Stimulated activated CD4-positive, alpha-beta T cell treated with anti-CD3 and anti-CD28 coated beads, Interleukin-15, amount 100 ng/mL, for 1 hour (primary cell): ENCODE measurements around the gene DR1.

Source experiments
- DNase-seq, 2 donors: peaks; one replicate each; pipeline ENCODE4 v3.0.0-alpha.2; 2020; ENCODE audit warnings: low read depth in 1 of 2, low spot score in 1 of 2

DR1 gene

DNA sequence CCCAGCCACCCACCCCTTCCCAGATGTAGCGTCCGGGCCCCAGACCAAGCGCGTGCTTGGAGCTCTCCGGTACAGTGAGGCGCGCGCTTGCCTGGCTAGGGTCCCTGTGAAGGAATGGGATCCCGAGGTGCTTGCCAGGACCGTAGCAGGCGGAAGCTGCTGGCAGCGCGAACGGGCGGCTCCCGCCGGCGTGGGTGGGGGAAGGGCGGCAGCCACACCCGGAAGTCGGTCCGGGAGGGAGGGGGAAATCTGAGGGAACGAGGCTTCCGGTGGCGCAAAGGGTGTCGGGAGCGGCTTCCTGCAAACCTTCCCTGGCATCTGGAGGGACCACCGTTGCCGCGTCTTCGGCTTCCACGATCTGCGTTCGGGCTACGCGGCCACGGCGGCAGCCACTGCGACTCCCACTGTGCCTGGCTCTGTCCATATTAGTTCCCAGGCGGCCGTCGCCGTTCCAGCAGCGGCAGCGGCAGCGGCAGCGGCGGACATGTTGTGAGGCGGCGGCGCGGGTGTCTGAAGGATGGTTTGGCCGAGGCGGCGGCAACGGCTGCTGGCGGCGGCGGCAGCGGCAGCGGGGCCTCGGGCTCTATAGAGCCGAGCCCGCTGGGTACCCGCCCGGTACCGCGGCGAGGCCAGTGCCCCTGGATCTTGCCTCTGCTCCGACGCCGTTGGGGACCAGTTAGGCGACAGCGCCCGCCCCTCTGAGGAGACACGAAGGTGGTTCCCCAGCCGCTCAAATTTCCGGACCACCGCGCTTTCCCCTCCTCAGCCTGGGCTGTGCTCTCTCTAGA lies at the start of gene DR1:
TSS of gene DR1 (plus strand) at position 275 of the 788 bp plus-strand sequence. CDS start 739 bp downstream, outside the sequence.
- peak; percentile 80 to 86 for DNase-seq

DNA sequence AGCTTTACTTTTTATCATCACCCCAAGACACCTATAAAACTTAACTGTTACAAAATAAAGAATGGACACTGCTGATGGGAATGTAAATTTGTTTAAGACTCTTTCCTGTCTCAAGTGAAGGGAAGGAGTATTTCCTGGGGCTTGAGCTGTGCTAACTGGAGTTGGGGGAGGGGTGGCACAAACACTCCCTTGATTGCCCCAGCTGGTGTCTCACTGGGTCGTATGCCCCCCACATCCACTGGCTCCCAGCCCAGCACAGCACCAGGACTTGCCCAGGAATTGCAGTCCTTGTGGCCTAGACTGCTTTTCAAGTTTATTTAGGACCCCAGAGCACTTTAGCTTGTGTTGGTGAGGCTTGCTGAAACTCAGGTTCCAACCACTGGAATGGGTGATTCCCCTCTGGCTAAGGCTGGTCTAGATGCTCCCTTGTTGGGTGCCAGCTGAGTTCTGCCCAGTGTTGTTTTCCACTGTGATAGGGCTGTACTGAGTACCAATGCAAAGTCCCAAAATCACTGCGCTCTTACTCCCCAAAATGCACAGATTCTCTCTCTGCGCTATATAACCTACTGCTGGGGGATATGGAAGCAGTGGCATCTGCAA lies 49.1 kb upstream of the DR1 start:
- no peak for DNase-seq

DNA sequence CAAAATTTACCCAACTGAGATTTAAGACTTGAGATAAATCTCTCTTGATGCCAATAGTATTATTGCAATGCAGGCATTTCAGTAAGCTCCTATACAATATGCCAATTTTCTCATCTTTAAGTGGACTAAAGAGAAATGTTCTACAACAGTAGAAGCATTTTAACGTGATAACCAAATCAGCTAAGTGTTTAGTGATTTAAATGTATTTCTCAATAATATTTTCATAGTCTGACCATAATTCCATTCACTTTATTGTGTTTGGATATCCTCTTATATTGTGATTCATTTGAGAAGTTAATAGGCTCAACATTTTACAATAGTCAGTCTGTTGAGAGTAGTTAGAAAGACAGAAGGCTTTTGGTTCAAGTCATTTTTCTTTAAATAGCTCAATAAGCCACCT lies 44.6 kb upstream of the DR1 start:
- DNase-seq, result no peak

DNA sequence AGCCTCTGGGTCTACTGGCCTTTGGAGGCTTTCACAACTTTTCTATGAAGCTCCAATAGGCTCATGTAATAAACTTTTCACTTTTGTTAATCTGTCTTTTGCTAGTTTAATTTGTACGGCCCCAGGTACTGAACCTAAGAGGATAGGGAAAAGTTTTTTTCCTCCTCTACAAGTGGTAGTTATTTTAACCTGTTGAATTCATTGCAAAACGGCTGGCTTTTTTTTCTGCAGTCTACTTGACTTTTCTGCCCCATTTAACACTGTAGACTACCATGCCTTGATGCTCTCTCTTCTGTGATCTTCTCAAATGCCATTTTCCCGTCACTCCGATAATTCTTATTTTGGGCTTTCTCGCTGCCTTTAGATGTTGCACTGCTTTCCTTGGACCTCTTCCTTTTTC lies 43.6 kb upstream of the DR1 start:
- DNase-seq, result no peak

DNA sequence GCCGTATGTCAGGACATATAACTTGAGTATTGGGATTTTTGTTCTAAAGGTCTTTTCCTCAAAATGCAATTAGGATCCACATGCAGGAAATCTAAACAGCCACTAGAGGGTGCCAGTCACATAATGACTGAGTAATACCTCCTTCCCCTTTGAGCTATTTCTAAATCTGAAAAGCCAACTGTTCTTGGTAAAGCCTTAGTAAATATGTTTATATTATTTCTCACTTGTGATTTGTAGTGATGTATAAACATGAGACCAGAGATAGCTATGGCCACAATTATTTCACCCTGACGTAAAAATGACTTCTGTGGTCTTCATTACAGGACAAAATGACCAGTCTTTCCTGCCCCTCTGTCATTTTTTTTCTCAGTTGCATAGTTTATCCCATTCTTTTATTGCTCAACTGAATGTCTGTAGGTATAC lies 41.0 kb upstream of the DR1 start:
- peak in 1 of 2 donors; percentile 3 for DNase-seq

DNA sequence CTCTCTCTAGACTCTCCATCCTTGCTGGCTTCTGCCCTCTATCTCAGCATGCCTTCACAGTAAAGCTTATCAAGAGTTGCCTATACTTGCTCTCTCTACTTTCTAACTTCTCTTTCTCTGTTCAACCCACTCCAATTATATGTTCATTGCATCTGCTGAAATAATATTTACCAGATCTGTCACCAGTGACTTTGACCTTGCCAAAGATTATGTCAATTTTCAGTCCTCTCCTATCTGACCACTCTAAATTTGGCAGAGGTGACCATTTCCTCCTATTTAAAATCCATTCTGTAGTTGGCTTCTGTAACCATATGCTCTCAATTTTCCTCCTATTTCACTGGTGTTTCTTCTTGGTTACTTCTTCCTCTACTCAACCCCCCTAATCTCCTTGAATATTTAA lies 38.8 kb upstream of the DR1 start:
- DNase-seq, result no peak

DNA sequence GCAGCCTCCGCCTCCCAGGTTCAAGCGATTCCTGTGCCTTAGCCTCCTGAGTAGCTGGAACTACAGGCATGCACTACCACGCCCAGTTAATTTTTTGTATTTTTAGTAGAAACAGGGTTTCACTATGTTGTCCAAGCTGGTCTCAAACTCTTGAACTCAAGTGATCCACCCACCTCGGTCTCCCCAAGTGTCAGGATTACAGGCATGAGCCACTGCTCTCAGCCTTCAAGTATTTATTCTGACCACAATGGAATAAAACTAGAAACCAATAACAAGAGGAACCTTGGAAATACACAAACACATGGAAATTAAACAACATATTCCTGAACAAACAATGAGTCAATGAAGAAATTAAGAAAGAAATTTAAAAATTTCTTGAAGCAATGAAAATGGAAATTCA lies 32.7 kb upstream of the DR1 start:
- no peak for DNase-seq

DNA sequence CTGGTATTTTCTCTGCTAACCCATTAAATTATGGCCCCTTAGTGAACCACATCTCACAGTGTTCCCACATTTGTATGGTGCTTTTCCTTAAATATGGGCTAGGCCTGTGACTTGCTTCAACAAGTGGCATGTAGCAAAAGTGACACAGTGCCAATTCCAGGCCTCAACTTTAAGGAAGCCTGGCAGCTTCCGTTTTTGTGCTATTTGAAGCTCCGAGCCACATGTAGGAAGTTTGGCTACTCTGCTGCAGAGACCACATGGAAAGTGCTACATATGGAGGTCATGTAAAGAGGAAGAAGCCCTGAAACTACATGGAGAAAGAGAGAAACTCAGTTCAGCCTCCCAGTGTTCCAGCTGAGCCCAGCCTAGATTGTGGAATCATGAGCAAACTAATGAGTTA lies 28.5 kb upstream of the DR1 start:
- DNase-seq, result no peak

DNA sequence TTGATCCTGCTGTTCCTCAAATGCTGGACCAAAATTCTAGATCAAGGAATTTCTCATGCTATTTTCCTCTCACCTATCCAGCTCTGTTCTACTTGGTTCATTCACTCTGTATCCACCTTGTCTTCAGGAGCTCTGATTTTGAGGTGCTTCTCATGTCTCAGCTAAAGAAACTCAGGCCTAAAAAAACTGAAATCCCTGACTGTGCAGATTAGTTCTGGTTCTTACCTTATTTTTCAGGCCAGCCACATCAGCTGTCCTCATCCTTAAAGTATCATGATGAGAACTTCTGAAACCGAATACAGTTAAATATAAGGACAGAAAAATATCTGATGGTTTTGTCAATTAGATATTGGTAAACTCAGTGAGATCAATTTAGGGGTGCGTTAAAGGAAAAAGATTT lies 27.8 kb upstream of the DR1 start:
- no peak for DNase-seq

DNA sequence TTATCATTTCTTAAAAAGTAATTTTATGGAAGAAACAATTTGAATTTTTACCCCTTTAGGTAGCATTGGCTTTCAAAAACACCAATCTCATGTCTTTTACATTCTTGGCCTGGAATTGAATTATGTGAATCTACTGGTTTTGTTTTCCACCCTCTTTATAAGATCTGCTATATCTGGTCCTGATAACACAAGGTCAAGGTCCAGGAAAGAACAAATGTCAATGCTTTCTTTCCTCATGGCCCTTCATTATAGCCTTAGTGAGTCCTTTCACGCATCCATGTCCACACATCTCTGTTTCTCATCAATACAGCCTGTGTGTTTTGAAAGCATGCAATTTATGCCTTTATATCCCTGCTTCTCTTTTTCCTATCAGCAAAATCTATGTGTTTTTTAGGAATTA lies 24.0 kb upstream of the DR1 start:
- no peak for DNase-seq

DNA sequence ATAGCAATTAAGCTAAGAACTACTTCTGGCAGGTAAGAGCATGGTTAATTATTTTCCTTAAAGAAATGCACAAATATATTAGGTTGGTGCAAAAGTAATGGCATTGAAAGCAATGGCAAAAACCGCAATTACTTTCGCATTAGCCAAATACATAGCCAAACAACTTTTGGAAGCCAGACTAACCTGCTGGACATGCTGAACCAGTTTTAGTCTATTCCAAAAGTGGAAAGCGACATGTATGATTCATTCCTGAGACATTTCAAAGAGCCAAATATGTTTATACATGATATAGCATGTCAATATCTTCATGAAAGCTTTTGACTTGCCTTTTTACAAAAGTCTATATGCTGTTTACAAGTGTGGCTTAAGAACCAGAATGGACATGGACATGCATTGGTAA lies 23.4 kb upstream of the DR1 start:
- DNase-seq, result no peak

DNA sequence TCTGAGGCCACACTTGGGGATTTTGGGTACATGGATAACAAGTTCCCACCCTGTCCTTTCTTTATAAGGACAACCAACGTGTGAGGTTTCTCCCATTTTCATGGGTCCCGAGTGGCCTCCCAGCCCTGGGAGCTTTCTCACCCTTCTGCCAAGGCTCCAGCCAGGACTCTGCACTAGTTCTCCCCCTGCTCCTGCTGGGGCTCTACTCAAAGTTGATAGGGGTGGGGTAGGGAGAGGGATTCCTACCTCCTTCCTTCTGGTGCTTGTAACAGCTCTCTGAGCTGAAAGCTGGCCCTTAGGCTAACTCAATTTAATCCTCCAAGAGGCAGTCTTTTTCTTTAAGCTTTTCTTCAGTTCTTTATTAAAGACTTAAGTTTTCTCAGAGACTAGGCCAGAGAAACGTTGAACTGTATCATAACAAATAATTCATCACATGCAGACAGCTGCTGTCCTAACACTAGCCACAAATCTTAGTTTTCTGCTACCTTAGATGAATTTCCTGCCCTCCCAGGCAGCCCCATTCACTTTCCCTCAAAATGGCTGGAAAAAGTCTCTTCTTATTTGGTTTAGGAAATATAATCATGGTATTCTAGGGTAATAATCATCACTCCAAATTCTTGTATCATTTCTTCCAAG lies 22.4 kb upstream of the DR1 start:
- no peak for DNase-seq

DNA sequence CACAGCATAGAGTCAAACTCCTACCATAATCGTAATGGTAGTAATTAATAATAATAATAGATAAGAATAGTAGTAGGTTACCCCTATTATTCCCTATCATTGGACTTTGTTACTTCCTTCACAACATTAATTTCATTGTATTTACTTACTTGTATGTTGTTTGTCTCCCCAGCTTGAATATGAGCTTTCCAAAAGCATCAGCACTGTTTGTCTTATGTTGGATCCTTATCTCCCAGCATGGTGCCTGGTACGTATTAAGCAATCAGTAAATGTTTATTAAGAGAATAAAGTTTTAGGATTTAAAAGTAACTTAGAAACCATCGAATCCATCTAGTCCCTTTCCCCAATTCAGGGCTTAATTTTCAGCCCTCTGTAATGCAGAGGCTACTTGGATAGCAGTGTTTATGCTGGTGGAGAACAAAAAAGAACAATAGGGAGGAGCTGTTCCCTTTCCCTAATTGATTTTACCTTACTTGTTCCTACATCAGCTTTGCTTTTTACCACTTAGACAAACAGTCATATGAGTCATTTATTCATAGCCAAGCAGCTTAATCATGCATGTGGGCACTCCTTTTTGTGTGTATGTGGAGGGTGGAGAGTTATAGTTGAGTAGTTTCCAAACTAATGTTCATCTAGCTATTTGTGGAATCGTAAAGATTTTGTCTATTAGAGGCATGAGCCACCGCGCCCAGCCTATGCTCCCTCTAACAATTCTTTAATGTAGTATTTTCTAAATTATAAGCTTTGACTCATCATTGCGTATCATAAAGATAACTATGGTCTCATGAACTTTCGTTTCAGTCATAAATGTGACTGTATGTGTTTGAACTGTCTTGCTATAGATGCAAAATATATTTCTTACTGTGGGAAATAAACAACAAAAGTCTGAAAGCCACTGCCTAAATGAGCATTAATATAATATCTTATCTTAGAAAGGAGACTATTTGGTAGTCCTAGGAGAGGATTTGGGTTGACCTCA lies 20.9 kb upstream of the DR1 start:
- no peak for DNase-seq

DNA sequence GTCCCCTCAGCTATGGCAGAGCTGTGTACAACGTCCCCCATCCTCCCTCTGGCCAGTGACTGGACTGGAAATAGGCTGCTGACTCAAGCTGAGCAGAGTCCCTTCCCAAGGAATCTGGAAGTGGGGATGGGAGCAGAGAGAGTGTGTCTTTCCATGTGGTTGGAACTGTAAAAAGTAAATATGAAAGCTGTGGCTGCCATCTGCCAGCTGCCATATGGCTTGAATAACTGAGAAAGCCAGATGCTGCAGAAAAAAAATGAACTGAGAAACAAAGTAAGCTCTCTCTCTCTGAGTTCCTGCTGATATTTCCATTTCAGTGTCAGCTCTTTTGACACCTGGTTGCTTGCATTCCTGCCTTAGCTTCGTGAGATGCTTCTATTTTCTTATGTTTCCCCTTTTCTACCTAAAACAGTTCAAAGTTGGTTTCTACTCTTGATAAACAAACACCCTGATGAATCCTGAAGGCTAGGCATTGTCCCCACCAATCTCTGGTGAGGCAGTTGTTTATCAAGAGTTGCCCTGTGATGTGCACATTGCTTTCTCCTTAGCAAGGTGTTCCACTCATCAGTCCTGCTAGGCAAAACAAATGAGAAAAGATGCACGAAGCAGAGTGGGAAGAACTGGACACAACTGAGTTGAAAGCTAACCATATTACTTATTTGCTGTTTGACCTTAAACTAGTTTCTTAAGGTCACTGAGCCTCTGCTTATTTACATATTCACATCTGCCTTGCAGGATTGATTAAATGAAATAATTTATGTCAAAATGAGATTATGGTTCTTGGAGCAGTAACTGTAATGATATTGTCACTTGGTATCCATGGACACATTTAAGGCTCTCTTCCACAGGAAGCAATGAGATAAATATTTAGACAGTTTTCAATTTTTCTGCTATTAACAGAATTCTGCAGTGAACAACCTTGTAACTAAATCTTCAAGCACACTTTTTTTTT lies 16.6 kb upstream of the DR1 start:
- DNase-seq, result no peak

DNA sequence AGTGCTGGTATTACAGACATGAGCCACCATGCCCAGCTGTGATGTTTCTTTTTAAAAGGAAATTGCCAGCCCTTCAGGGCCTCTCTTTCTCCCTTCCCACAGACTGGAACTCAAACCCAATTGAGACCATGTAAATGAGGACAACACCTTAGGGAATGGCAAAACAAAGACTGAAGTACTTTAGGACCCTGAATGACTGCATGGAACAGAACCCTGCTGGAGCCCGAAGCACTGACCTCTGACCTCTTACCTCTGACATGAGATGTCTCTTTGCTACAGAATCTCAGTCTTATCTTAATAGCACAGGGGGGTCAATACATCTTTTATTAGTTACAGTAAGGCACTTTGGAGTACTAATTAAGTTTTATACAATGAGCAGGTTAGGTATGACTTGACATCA lies 15.5 kb upstream of the DR1 start:
- no peak for DNase-seq

DNA sequence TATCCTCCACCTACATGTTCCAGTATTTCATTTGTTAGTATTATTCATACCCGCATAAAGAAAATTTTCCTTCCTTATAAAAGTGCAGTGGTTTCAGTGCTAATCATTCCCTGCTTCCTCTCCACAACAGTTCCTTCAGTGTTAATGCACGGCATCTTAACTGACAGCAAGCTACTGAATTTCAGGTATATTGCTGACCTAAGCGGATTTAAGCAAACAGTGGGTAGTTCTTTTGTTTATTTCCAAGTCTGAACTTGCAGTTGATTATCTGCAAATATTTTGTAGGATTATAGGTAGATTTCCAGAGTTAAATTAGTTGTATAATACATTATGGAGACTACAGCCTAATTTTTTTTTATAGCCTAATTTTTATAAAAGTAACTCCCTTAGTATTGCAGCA lies 15.1 kb upstream of the DR1 start:
- no peak for DNase-seq

DNA sequence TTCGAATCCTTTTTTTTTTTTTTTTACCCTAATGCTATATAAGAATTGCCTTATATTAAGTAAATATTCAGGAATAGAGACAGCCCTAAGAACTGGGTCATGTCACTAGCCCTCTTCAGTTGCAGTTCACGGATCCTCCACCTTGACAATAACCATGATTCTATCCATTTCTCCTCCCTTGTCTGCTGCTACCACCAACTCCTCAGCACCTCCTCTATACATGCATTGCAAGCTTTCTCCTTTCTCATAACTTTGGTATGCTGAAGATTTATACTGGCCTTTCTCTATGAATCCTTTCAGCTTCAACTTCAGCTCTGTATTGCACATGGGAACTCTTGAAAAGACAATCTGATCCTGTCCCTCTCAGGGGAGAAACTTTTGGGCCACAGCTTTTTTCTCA lies 14.3 kb upstream of the DR1 start:
- no peak for DNase-seq

DNA sequence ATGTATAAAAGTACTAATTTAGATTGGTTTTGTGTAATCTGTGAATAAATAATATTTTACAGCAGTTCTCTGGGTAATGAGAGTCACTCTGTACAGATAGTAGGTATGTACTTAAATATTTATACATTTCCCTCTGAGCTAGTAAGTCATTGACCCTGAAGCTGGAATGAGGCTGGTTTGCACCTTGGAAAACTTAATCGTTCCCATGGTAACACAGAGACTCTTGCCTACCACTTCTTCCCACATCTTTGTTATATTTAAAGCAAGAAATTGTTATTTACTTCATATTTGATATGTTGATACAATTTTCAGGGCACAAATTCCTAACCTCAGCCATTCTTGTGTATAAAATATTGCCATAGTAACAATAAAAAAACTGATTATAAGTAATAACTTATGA lies 13.3 kb upstream of the DR1 start:
- DNase-seq, result no peak

DNA sequence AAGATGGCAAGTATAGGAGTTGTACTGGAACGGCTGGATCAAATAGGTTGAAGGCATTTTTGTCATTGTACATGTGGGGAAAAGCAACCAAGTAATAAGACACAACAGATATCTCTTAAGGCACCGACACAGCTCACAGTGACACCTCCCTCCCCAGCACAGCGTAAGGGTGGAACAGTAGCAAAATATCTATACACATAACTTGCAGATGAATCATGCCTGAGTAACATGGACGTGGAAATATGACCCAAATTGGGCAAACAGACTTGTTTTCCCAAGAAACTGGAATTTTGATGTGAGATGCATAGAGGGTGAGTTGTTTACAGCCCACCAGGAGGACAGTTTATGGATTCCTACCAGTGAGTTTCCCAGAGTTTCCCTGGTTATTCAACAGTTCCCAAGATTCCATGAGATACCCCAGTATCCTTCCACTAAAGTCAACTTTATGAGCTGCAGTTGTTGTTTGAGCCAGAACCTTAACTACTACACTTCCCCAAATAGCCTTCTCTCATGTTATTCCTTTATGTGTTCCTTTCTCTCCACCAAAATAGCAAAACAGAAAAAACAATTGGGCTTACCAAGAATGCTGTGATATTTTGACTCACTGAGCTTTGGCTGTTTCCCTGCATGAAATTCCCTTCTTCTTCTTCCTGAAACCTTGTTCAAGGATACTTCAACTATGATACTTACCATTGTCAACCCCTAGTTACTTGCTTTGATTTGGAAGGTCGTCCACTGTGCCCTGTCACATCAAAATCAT lies 7.1 kb upstream of the DR1 start:
- DNase-seq, result no peak
